Activated T-helper 9 cell treated with anti-CD3 and anti-CD28 coated beads, Interleukin-2, amount 50 U/mL, for 16 hours (primary cell): ENCODE results near the gene TSC2.

Source experiments
- DNase-seq: peaks from one replicate; pipeline ENCODE4 v3.0.0-alpha.2; 2020; ENCODE audit warnings: low read depth

The TSC2 gene

GRCh38 chr16:2047330-2048115 lies at the start of gene TSC2, which contains the start of gene NTHL1:
Gene TSC2, plus strand, starts transcription at chr16:2047985. Its CDS starts 631 bp downstream, at chr16:2048616.
Gene NTHL1, minus strand, starts transcription at chr16:2047834. Its CDS starts 11 bp downstream, at chr16:2047823.
- peak; percentile 90 for DNase-seq

- no peak for DNase-seq
Observed at GRCh38 chr16:1998360-1998835, 49.4 kb upstream of the TSC2 start.

- no peak for DNase-seq
Observed at GRCh38 chr16:1998852-1999801, 48.7 kb upstream of the TSC2 start.

- DNase-seq, result no peak
Observed at GRCh38 chr16:1999866-2000514, 47.8 kb upstream of the TSC2 start.

GRCh38 chr16:2001035-2001434 lies 46.8 kb upstream of the TSC2 start:
- DNase-seq, result no peak

GRCh38 chr16:2001456-2002355 lies 46.1 kb upstream of the TSC2 start:
- DNase-seq, result no peak

GRCh38 chr16:2002406-2003230 lies 45.2 kb upstream of the TSC2 start:
- DNase-seq, result no peak

GRCh38 chr16:2003231-2003826 lies 44.5 kb upstream of the TSC2 start:
- no peak for DNase-seq

- peak; percentile 82 for DNase-seq
Observed at GRCh38 chr16:2003827-2004641, 43.8 kb upstream of the TSC2 start.

- DNase-seq, result no peak
Observed at GRCh38 chr16:2004795-2005517, 42.8 kb upstream of the TSC2 start.

- DNase-seq, result no peak
Observed at GRCh38 chr16:2005646-2006045, 42.1 kb upstream of the TSC2 start.

- no peak for DNase-seq
Observed at GRCh38 chr16:2006317-2006716, 41.5 kb upstream of the TSC2 start.

GRCh38 chr16:2007081-2007836 lies 40.5 kb upstream of the TSC2 start:
- no peak for DNase-seq

GRCh38 chr16:2008009-2008526 lies 39.7 kb upstream of the TSC2 start:
- DNase-seq, result no peak

GRCh38 chr16:2008631-2009163 lies 39.1 kb upstream of the TSC2 start:
- no peak for DNase-seq

GRCh38 chr16:2009164-2009711 lies 38.5 kb upstream of the TSC2 start:
- DNase-seq, result no peak
